Esophagus squamous epithelium (tissue), 4 donors: ENCODE results near the gene MRAP.

Experiments
- POLR2A ChIP-seq, 4 donors: fragments of 450-650 bp; IDR thresholded peaks; one replicate each; pipeline ENCODE4 v1.6.1; 2017; ENCODE audit warnings: antibody characterized with exemption in 4 of 4, mild to moderate bottlenecking in 4 of 4, moderate library complexity in 3 of 4
- TF ChIP-seq, protein P1 (sequence below), 6 experiments: fragments of 450-650 bp in 4 of 6; fragments of 200-600 bp in 2 of 6; sonication (generic) in 2 of 6; IDR thresholded peaks; one replicate each; pipeline ENCODE4 v1.5.1; 2016 to 2019; ENCODE audit warnings: antibody characterized with exemption in 6 of 6, mild to moderate bottlenecking in 4 of 6, moderate library complexity in 4 of 6

DNA sequence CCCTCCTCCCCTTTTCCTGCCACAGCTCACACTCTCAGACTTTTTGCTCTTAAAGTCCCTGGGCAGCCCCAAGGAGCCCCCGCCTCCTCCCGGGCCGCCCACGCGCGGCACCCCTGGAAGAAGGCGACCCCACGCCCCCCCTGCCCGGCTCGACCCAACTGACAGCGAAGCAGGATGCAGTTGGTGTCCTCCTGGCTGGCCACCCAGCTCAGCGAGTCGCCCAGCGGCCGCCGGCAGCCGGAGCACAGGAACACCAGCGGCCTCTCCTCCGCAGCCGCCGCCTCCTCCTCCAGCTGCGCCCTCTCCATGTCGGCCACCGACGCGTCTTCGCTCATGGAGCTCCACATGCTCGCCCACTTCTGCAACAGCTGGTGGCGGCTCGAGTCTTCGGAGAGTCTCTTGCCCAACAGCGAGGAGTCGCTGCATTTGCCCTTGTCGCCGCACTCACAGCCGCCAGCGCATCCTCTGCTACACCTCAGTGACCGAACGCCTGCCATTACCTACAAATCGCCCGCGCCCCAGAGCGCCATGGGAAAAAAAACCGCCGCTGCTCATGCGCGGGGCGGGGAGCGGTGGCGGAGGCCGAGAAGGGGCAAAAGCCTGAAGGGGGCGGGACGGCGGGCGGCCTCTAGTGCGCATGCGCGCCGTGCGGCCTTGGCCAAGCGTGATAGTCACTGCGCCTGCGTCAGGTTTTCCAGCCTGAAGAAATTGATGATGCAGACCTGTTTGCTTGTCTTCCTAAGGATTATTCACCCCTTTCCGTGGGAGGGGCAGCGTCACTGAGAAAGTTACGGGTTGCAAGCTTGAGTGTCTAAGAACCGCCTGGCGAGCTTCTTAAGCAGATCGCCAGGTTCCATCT, 19.9 kb upstream of the MRAP start, which contains the start of gene MIS18A:
- TF ChIP-seq, protein P1, sequence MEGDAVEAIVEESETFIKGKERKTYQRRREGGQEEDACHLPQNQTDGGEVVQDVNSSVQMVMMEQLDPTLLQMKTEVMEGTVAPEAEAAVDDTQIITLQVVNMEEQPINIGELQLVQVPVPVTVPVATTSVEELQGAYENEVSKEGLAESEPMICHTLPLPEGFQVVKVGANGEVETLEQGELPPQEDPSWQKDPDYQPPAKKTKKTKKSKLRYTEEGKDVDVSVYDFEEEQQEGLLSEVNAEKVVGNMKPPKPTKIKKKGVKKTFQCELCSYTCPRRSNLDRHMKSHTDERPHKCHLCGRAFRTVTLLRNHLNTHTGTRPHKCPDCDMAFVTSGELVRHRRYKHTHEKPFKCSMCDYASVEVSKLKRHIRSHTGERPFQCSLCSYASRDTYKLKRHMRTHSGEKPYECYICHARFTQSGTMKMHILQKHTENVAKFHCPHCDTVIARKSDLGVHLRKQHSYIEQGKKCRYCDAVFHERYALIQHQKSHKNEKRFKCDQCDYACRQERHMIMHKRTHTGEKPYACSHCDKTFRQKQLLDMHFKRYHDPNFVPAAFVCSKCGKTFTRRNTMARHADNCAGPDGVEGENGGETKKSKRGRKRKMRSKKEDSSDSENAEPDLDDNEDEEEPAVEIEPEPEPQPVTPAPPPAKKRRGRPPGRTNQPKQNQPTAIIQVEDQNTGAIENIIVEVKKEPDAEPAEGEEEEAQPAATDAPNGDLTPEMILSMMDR (IDR thresholded peaks at IDR 0.05) = peak in 2 of 6 experiments; percentile 10 to 58
- TF ChIP-seq POLR2A (IDR thresholded peaks at IDR 0.05) = peak in 3 of 4 donors; percentile 30 to 53 (median 37)
